ENCODE measurements around the gene ACYP1. TPM values are rescaled to one million over a fixed set of nuclear protein-coding genes. Genes with fewer than 3 reads are reported as not detected.

ACYP1 gene
- total RNA-seq = 10 to 100 TPM; 27.7 to 29.0 TPM

GRCh38 chr14:75063491-75064204, at the start of gene ACYP1:
Gene ACYP1 (minus strand): TSS chr14:75064024. CDS start chr14:75063553, 471 bp downstream.
- H3K4me3 Mint-ChIP-seq = peak within 1 kb of the TSS; percentile 100
- H3K4me1 Mint-ChIP-seq = peaks cover 27% of the 10 kb centered on the region
- H3K36me3 Mint-ChIP-seq = peaks cover 23% of the 10 kb centered on the region
- H3K27ac Mint-ChIP-seq = peak within 1 kb of the TSS; percentile 97
- H3K27me3 Mint-ChIP-seq = no peaks in the 10 kb centered on the region
- H3K9me3 Mint-ChIP-seq = peaks cover 5% of the 10 kb centered on the region
- DNase-seq = peak; percentile 92

GRCh38 chr14:75109877-75110276, 46.1 kb upstream of the ACYP1 start:
- DNase-seq = no peak
- Mint-ChIP-seq H3K27ac (no peak overlapping the region), H3K9me3 (no peaks in the 10 kb centered on the region), H3K27me3 (no peaks in the 10 kb centered on the region), H3K4me3 (no peak overlapping the region), H3K36me3 (peaks cover 27% of the 10 kb centered on the region), H3K4me1 (peaks cover 15% of the 10 kb centered on the region)

GRCh38 chr14:75107186-75107585, 43.4 kb upstream of the ACYP1 start:
- no peaks in the 10 kb centered on the region for H3K27me3 Mint-ChIP-seq
- no peak overlapping the region for H3K4me3 Mint-ChIP-seq
- H3K9me3 Mint-ChIP-seq = no peaks in the 10 kb centered on the region
- peaks cover 22% of the 10 kb centered on the region for H3K36me3 Mint-ChIP-seq
- H3K27ac Mint-ChIP-seq = no peak overlapping the region
- DNase-seq = no peak
- H3K4me1 Mint-ChIP-seq = peaks cover 4% of the 10 kb centered on the region

- Mint-ChIP-seq H3K36me3 (peaks cover 21% of the 10 kb centered on the region), H3K4me3 (no peak overlapping the region), H3K4me1 (no peaks in the 10 kb centered on the region), H3K27me3 (no peaks in the 10 kb centered on the region), H3K27ac (no peak overlapping the region), H3K9me3 (no peaks in the 10 kb centered on the region)
- no peak for DNase-seq
Measured at GRCh38 chr14:75101491-75101890, 37.7 kb upstream of the ACYP1 start.

GRCh38 chr14:75098682-75099081, 34.9 kb upstream of the ACYP1 start:
- Mint-ChIP-seq H3K27me3 (no peaks in the 10 kb centered on the region), H3K4me3 (no peak overlapping the region), H3K27ac (no peak overlapping the region), H3K9me3 (no peaks in the 10 kb centered on the region), H3K36me3 (peaks cover 27% of the 10 kb centered on the region), H3K4me1 (no peaks in the 10 kb centered on the region)
- no peak for DNase-seq

GRCh38 chr14:75098212-75098611, 34.4 kb upstream of the ACYP1 start:
- H3K36me3 Mint-ChIP-seq = peaks cover 27% of the 10 kb centered on the region
- no peak overlapping the region for H3K4me3 Mint-ChIP-seq
- no peak overlapping the region for H3K27ac Mint-ChIP-seq
- DNase-seq = no peak
- H3K27me3 Mint-ChIP-seq = no peaks in the 10 kb centered on the region
- no peaks in the 10 kb centered on the region for H3K4me1 Mint-ChIP-seq
- no peaks in the 10 kb centered on the region for H3K9me3 Mint-ChIP-seq

- no peak overlapping the region for H3K27ac Mint-ChIP-seq
- no peaks in the 10 kb centered on the region for H3K4me1 Mint-ChIP-seq
- peaks cover 23% of the 10 kb centered on the region for H3K36me3 Mint-ChIP-seq
- no peaks in the 10 kb centered on the region for H3K9me3 Mint-ChIP-seq
- H3K4me3 Mint-ChIP-seq = no peak overlapping the region
- DNase-seq = no peak
- H3K27me3 Mint-ChIP-seq = no peaks in the 10 kb centered on the region
Measured at GRCh38 chr14:75096959-75097358, 33.1 kb upstream of the ACYP1 start.

GRCh38 chr14:75095690-75096089, 31.9 kb upstream of the ACYP1 start:
- Mint-ChIP-seq H3K4me3 (no peak overlapping the region), H3K36me3 (peaks cover 20% of the 10 kb centered on the region), H3K9me3 (no peaks in the 10 kb centered on the region), H3K27ac (no peak overlapping the region), H3K4me1 (no peaks in the 10 kb centered on the region), H3K27me3 (no peaks in the 10 kb centered on the region)
- DNase-seq = no peak

GRCh38 chr14:75094896-75095295, 31.1 kb upstream of the ACYP1 start:
- peaks cover 20% of the 10 kb centered on the region for H3K36me3 Mint-ChIP-seq
- no peak overlapping the region for H3K4me3 Mint-ChIP-seq
- no peaks in the 10 kb centered on the region for H3K27me3 Mint-ChIP-seq
- H3K27ac Mint-ChIP-seq = no peak overlapping the region
- no peak for DNase-seq
- no peaks in the 10 kb centered on the region for H3K9me3 Mint-ChIP-seq
- H3K4me1 Mint-ChIP-seq = no peaks in the 10 kb centered on the region

GRCh38 chr14:75092698-75093097, 28.9 kb upstream of the ACYP1 start:
- Mint-ChIP-seq H3K4me1 (no peaks in the 10 kb centered on the region), H3K4me3 (no peak overlapping the region), H3K36me3 (peaks cover 13% of the 10 kb centered on the region)

GRCh38 chr14:75091251-75091650, 27.4 kb upstream of the ACYP1 start:
- DNase-seq = no peak
- H3K4me3 Mint-ChIP-seq = no peak overlapping the region
- peaks cover 16% of the 10 kb centered on the region for H3K36me3 Mint-ChIP-seq
- no peak overlapping the region for H3K27ac Mint-ChIP-seq
- H3K4me1 Mint-ChIP-seq = no peaks in the 10 kb centered on the region
- no peaks in the 10 kb centered on the region for H3K9me3 Mint-ChIP-seq
- H3K27me3 Mint-ChIP-seq = no peaks in the 10 kb centered on the region

More at GRCh38 chr14:75092698-75093097, 28.9 kb upstream of the ACYP1 start:
- Mint-ChIP-seq H3K9me3 (no peaks in the 10 kb centered on the region), H3K27me3 (no peaks in the 10 kb centered on the region), H3K27ac (no peak overlapping the region)
- no peak for DNase-seq

GRCh38 chr14:75090353-75090752, 26.5 kb upstream of the ACYP1 start:
- Mint-ChIP-seq H3K4me1 (no peaks in the 10 kb centered on the region), H3K27me3 (no peaks in the 10 kb centered on the region), H3K4me3 (no peak overlapping the region), H3K27ac (no peak overlapping the region), H3K9me3 (no peaks in the 10 kb centered on the region), H3K36me3 (peaks cover 10% of the 10 kb centered on the region)
- DNase-seq = no peak

GRCh38 chr14:75088566-75089373, 24.9 kb upstream of the ACYP1 start:
- DNase-seq = peak; percentile 7

GRCh38 chr14:75088153-75088552, 24.3 kb upstream of the ACYP1 start:
- Mint-ChIP-seq H3K9me3 (no peaks in the 10 kb centered on the region), H3K27me3 (no peaks in the 10 kb centered on the region), H3K27ac (no peak overlapping the region), H3K4me3 (no peak overlapping the region), H3K4me1 (peaks cover 5% of the 10 kb centered on the region), H3K36me3 (peaks cover 5% of the 10 kb centered on the region)
- no peak for DNase-seq

More at GRCh38 chr14:75088566-75089373, 24.9 kb upstream of the ACYP1 start:
- H3K9me3 Mint-ChIP-seq = no peaks in the 10 kb centered on the region
- H3K27ac Mint-ChIP-seq = no peak overlapping the region
- no peaks in the 10 kb centered on the region for H3K27me3 Mint-ChIP-seq
- peaks cover under 1% of the 10 kb centered on the region for H3K4me1 Mint-ChIP-seq
- peaks cover 5% of the 10 kb centered on the region for H3K36me3 Mint-ChIP-seq
- no peak overlapping the region for H3K4me3 Mint-ChIP-seq

GRCh38 chr14:75084513-75084912, 20.7 kb upstream of the ACYP1 start:
- Mint-ChIP-seq H3K36me3 (peaks cover 15% of the 10 kb centered on the region), H3K9me3 (no peaks in the 10 kb centered on the region), H3K27ac (no peak overlapping the region), H3K4me1 (peaks cover 7% of the 10 kb centered on the region), H3K27me3 (no peaks in the 10 kb centered on the region), H3K4me3 (no peak overlapping the region)
- no peak for DNase-seq

All from activated naive CD8-positive, alpha-beta T cell treated with anti-CD3 and anti-CD28 coated beads for 36 hours (primary cell).